ENCODE measurements around the gene SETD1A.
"Not testable (repeated sequence)": the region's sequence is repeated elsewhere in the genome, so short reads cannot be mapped to it uniquely, and the experiment has no call there.

Gene SETD1A

DNA sequence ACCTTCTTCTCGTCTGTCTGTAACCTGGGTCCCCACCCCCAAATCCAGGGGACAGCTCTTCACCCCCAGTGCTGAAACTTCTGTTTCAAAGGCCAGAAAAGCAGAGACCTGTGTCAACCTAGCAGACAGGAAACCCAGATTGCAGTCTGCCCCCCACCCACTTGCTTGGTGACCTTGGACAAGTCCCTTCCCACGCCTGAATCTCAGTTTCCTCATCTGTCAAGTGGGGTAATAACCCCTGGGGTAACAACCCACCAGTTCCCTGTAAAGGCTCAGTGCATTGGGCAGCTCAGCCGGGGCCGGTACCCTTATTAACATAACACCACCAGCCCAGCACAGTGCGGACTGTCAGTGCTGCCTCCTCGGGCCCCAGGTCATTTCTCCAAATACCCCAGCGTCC is 51.6 kb downstream of the SETD1A start:
- no peak overlapping the region for H2AFZ ChIP-seq (ENCODE audit: low read length, unreplicated experiment)
- peaks cover 5% of the 10 kb centered on the region for H3K79me2 ChIP-seq (ENCODE audit: control insufficient read depth, insufficient read depth, low read length, unreplicated experiment)
- H3K4me1 ChIP-seq (ENCODE audit: control insufficient read depth, insufficient read depth, low read length, unreplicated experiment): peaks cover 5% of the 10 kb centered on the region
- no peaks in the 10 kb centered on the region for H3K36me3 ChIP-seq (ENCODE audit: insufficient read depth, low read length)
- peaks cover 5% of the 10 kb centered on the region; the same call in 1 of the 2 replicates for H3K27me3 ChIP-seq (ENCODE audit: insufficient read depth, low read length)
- no peak overlapping the region for H3K4me3 ChIP-seq (ENCODE audit: low read depth, low read length)
- H3K27ac ChIP-seq (ENCODE audit: low read depth, low read length): no peak overlapping the region

DNA sequence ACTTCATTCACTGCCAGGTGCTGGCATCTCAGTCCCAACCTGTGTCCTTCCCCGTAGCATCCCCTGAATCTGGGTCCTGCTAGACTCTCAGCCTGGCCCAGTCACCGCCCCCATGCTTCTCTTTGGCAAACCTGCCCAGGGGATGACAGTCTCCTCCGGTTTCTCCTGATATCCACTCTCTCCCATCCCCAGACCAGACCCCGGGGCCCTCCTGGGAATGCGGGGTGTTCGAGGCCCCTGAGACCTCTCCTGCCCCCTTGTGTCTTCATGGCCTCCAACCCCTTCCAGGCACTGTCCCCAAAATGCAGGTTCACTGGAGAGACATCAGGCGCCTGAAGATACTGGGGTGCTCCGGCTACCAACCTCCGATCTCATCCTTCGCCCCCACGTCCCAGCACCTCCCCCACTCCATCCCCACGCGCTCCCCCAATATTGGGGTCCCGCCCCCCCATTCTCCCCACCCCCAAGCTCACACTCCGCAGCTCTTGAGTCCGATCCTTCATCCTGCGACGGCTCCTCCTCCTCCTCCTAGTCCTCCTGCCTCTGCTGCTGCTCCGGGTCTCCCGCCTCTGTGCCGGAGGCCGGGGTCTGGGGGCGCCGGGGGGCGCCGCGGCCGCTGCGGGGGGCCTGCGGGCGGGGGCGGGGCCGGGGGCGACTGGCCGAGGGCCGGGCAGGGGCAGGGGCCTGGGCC is 52.5 kb downstream of the SETD1A start:
- H3K27me3 ChIP-seq (ENCODE audit: insufficient read depth, low read length): peaks cover 5% of the 10 kb centered on the region; the same call in 1 of the 2 replicates
- H3K79me2 ChIP-seq (ENCODE audit: control insufficient read depth, insufficient read depth, low read length, unreplicated experiment): peaks cover 5% of the 10 kb centered on the region
- H3K4me1 ChIP-seq (ENCODE audit: control insufficient read depth, insufficient read depth, low read length, unreplicated experiment): peaks cover 5% of the 10 kb centered on the region
- H3K36me3 ChIP-seq (ENCODE audit: insufficient read depth, low read length): no peaks in the 10 kb centered on the region
- H3K4me3 ChIP-seq (ENCODE audit: low read depth, low read length): peak overlapping the region; percentile 71
- no peak overlapping the region for H2AFZ ChIP-seq (ENCODE audit: low read length, unreplicated experiment)
- no peak overlapping the region for H3K27ac ChIP-seq (ENCODE audit: low read depth, low read length)

- Histone ChIP-seq H3K4me3 (ENCODE audit: low read depth, low read length) (peak within 1 kb of the TSS; percentile 71), H3K4me1 (ENCODE audit: control insufficient read depth, insufficient read depth, low read length, unreplicated experiment) (peaks cover 5% of the 10 kb centered on the region), H3K36me3 (ENCODE audit: insufficient read depth, low read length) (no peaks in the 10 kb centered on the region), H2AFZ (ENCODE audit: low read length, unreplicated experiment) (no peak within 1 kb of the TSS), H3K27ac (ENCODE audit: low read depth, low read length) (no peak within 1 kb of the TSS), H3K79me2 (ENCODE audit: control insufficient read depth, insufficient read depth, low read length, unreplicated experiment) (peaks cover 5% of the 10 kb centered on the region), H3K27me3 (ENCODE audit: insufficient read depth, low read length) (peaks cover 5% of the 10 kb centered on the region; the same call in 1 of the 2 replicates)
These were observed 53.2 kb downstream of the SETD1A start, which contains the start of gene STX1B for GRCh38 chr16:31010585-31011325. STX1B (minus strand) TSS chr16:31010638; CDS start chr16:31010396, 242 bp downstream.

- not testable (repeated sequence) for H3K79me2 ChIP-seq (ENCODE audit: control insufficient read depth, insufficient read depth, low read length, unreplicated experiment); H3K27ac ChIP-seq (ENCODE audit: low read depth, low read length); H3K4me1 ChIP-seq (ENCODE audit: control insufficient read depth, insufficient read depth, low read length, unreplicated experiment); H3K4me3 ChIP-seq (ENCODE audit: low read depth, low read length); H3K27me3 ChIP-seq (ENCODE audit: insufficient read depth, low read length); H3K36me3 ChIP-seq (ENCODE audit: insufficient read depth, low read length); H2AFZ ChIP-seq (ENCODE audit: low read length, unreplicated experiment)
These were observed 54.3 kb downstream of the SETD1A start for GRCh38 chr16:31011815-31012214.

GRCh38 chr16:31013292-31013691 is 55.7 kb downstream of the SETD1A start:
- H3K36me3 ChIP-seq (ENCODE audit: insufficient read depth, low read length); H3K79me2 ChIP-seq (ENCODE audit: control insufficient read depth, insufficient read depth, low read length, unreplicated experiment); H2AFZ ChIP-seq (ENCODE audit: low read length, unreplicated experiment); H3K4me1 ChIP-seq (ENCODE audit: control insufficient read depth, insufficient read depth, low read length, unreplicated experiment); H3K27me3 ChIP-seq (ENCODE audit: insufficient read depth, low read length); H3K27ac ChIP-seq (ENCODE audit: low read depth, low read length); H3K4me3 ChIP-seq (ENCODE audit: low read depth, low read length): not testable (repeated sequence)

GRCh38 chr16:31016018-31016417 is 58.5 kb downstream of the SETD1A start:
- Histone ChIP-seq H3K79me2 (ENCODE audit: control insufficient read depth, insufficient read depth, low read length, unreplicated experiment) (no peaks in the 10 kb centered on the region), H3K4me3 (ENCODE audit: low read depth, low read length) (no peak overlapping the region), H2AFZ (ENCODE audit: low read length, unreplicated experiment) (no peak overlapping the region), H3K27me3 (ENCODE audit: insufficient read depth, low read length) (peaks cover 5% of the 10 kb centered on the region; the same call in 1 of the 2 replicates), H3K4me1 (ENCODE audit: control insufficient read depth, insufficient read depth, low read length, unreplicated experiment) (no peaks in the 10 kb centered on the region), H3K36me3 (ENCODE audit: insufficient read depth, low read length) (no peaks in the 10 kb centered on the region), H3K27ac (ENCODE audit: low read depth, low read length) (no peak overlapping the region)

GRCh38 chr16:31017756-31018155 is 60.2 kb downstream of the SETD1A start:
- H3K27ac ChIP-seq (ENCODE audit: low read depth, low read length); H3K36me3 ChIP-seq (ENCODE audit: insufficient read depth, low read length); H3K4me3 ChIP-seq (ENCODE audit: low read depth, low read length); H3K27me3 ChIP-seq (ENCODE audit: insufficient read depth, low read length); H3K79me2 ChIP-seq (ENCODE audit: control insufficient read depth, insufficient read depth, low read length, unreplicated experiment); H3K4me1 ChIP-seq (ENCODE audit: control insufficient read depth, insufficient read depth, low read length, unreplicated experiment); H2AFZ ChIP-seq (ENCODE audit: low read length, unreplicated experiment): not testable (repeated sequence)

DNA sequence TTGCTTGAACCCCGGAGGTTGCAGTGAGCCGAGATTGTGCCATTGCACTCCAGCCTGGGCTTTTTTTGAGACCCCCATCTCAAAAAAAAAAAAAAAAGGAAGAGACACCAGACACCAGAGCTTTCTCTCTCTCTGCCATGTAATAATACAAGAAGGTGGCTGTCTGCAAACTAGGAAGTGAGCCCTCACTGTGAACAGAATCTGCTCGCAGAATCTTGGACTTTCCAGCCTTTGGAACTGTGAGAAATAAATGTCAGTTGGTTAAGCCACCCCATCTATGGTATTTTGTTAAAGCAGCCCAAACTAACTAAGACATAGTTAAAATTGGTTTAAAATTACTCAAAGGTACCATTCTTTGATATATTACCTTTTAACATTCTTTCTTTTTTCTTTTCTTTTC is 63.0 kb downstream of the SETD1A start:
- Histone ChIP-seq H3K27ac (ENCODE audit: low read depth, low read length) (no peak overlapping the region), H3K79me2 (ENCODE audit: control insufficient read depth, insufficient read depth, low read length, unreplicated experiment) (no peaks in the 10 kb centered on the region), H3K36me3 (ENCODE audit: insufficient read depth, low read length) (no peaks in the 10 kb centered on the region), H3K4me3 (ENCODE audit: low read depth, low read length) (no peak overlapping the region), H2AFZ (ENCODE audit: low read length, unreplicated experiment) (no peak overlapping the region), H3K27me3 (ENCODE audit: insufficient read depth, low read length) (no peaks in the 10 kb centered on the region), H3K4me1 (ENCODE audit: control insufficient read depth, insufficient read depth, low read length, unreplicated experiment) (no peaks in the 10 kb centered on the region)

- H3K36me3 ChIP-seq (ENCODE audit: insufficient read depth, low read length): no peaks in the 10 kb centered on the region
- H2AFZ ChIP-seq (ENCODE audit: low read length, unreplicated experiment): no peak overlapping the region
- H3K4me1 ChIP-seq (ENCODE audit: control insufficient read depth, insufficient read depth, low read length, unreplicated experiment): no peaks in the 10 kb centered on the region
- H3K4me3 ChIP-seq (ENCODE audit: low read depth, low read length): no peak overlapping the region
- no peak overlapping the region for H3K27ac ChIP-seq (ENCODE audit: low read depth, low read length)
- H3K27me3 ChIP-seq (ENCODE audit: insufficient read depth, low read length): no peaks in the 10 kb centered on the region
- no peaks in the 10 kb centered on the region for H3K79me2 ChIP-seq (ENCODE audit: control insufficient read depth, insufficient read depth, low read length, unreplicated experiment)
These were observed 65.1 kb downstream of the SETD1A start for GRCh38 chr16:31022544-31023251.

GRCh38 chr16:31023252-31023602 is 65.7 kb downstream of the SETD1A start:
- Histone ChIP-seq H3K27ac (ENCODE audit: low read depth, low read length) (no peak overlapping the region), H3K4me1 (ENCODE audit: control insufficient read depth, insufficient read depth, low read length, unreplicated experiment) (no peaks in the 10 kb centered on the region), H3K36me3 (ENCODE audit: insufficient read depth, low read length) (no peaks in the 10 kb centered on the region)

More at GRCh38 chr16:31023252-31023602, 65.7 kb downstream of the SETD1A start:
- no peak overlapping the region for H2AFZ ChIP-seq (ENCODE audit: low read length, unreplicated experiment)
- H3K27me3 ChIP-seq (ENCODE audit: insufficient read depth, low read length): no peaks in the 10 kb centered on the region
- no peak overlapping the region for H3K4me3 ChIP-seq (ENCODE audit: low read depth, low read length)
- H3K79me2 ChIP-seq (ENCODE audit: control insufficient read depth, insufficient read depth, low read length, unreplicated experiment): no peaks in the 10 kb centered on the region
